Activated CD8-positive, alpha-beta memory T cell treated with anti-CD3 and anti-CD28 coated beads, Interleukin-2, amount 50 U/mL, for 24 hours (primary cell): ENCODE results near the gene ADGRV1.

Experiments used
- DNase-seq: peaks from one replicate; pipeline ENCODE4 v3.0.0-alpha.2; 2020; ENCODE audit errors: extremely low read depth

Gene ADGRV1

DNA sequence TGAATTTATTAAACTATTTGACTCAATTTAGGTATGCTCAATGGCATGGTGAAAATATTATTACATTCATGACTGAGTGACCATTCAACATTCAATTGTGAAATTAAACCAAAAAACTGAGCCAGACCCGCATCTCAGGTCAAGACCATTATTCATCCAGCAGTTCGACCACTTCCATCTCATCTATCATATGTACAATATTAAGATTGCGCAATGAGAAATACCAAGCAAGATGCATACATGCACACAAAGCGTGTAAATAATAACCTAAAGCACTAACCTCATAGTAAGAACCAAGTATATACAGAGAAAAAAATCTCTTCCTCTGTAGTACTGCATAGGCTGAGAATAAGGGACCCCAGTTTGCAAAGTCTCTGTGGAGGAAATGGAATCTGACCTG is 310.2 kb downstream of the ADGRV1 start:
- no peak for DNase-seq

DNA sequence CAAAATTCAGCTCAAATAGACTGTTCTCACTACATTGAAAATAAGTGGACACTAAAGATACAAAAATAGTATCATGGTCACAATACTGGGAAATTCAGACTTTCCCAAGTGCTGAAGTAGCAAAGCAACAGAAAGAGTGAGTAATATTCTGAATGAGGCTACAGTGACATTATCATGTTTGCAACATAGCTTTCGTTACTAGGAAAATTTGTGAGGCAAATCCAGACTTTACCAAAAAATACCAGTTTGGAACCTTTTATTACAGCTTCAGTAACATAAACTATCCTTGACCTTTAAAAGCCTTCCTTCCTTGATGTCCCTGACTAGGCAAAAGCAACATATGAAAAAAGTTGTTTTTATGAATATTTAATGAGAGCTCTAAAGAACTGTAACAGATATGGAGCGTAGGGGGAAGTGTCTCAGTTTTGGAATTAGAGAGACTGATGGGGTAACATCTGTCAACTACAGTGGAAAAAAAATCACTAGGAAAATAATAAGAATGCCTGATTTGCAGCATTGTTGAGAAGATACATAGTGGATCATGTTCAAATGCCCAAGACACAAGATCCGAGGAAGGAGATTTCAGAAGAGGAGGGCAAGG is 312.9 kb downstream of the ADGRV1 start:
- no peak for DNase-seq

DNA sequence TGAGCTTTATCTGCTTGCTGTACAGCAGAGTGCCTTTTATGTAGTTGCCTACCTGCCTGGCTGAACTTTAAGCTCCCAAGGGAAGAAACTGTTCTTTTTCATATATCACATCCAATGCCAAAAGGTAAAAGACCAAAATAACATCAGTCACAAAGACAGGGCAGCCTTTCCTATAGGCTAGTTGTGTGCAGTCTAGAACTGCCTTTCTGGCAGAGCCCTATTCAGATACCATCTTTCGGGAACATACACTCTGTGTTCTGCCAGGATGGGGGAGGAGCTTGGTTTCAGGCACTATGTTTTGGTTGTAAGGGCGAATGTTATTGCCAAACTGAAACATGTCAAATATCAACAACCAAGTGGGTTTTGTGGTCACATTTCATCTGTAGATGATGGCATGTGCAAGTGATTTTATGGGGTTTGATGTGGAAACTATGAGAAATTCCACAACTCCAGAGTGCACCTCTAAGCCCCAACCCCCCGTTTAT is 314.5 kb downstream of the ADGRV1 start:
- no peak for DNase-seq

DNA sequence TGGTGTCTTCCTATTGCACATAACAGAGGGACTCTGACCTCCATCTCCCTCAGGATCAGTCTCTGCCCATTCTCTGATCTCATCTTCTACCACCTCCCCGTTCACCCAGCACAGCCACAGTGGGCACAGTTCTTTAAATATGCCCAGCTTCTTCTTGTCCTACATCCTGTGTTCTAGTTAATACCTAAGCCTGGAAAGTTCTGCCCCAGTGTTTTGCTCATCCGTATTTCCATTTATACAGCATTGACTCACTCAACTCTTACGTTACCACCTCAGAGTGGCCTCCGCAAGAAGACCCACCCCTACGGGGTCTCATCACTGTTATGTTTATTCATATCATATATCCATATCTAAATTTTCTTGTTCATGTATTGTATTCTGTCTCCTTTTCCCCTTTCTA is 315.5 kb downstream of the ADGRV1 start:
- DNase-seq = no peak

DNA sequence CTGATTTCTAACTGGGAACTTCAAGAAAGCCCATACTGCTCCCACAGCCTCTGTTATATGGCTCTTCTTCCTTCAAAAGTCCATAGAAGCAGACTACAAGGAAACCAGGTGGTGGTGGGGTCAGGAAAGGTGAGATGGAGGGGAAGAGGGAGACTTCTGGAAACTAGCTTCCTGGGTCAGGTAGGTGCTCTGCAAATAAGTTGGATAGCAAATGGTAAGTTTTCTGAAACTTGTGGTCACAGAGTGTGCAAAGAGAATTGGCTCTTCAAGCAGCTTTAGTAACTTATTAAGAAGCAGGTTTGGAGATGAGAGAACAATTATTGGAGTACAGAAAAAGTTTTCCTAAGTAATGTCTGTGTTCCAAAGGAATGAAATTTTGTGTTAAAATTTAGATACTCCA is 316.9 kb downstream of the ADGRV1 start:
- DNase-seq = no peak

DNA sequence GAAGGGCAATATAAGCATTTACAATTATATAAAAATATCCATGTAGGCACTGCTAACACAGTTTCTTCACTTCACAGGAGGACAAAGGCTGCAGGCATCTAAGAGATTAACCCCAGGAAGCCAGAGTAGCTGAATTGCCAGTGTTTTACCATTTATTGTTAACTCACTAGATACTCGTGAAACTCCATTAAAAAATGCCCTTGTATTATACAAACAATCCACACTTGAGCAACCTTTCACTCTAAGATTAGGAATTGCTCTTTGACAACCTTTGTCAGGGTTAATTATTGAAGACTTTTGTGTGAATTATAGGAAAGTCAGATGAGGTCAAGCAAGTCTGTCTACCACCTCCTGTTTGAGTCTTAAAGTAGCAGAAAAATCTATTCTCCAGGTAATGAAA is 317.8 kb downstream of the ADGRV1 start:
- no peak for DNase-seq

DNA sequence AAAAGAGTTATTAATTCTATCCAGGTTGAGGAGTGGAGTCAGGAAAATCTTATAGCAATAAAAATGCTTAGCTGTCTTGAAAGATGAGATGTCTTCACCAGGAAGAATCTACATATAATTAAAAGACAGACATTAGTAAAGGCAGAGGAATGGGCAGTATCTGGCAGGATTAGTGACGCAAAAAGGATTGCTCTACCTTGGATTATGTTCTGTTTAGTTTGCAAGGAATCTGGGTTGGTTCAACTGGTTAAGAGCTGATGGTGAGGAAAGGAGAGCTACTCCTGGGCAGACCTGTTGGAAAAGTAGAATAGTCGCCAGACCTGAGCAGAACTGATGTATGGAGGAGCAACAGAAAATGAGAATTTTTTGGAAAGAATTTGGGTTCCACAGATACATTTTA is 318.5 kb downstream of the ADGRV1 start:
- no peak for DNase-seq

DNA sequence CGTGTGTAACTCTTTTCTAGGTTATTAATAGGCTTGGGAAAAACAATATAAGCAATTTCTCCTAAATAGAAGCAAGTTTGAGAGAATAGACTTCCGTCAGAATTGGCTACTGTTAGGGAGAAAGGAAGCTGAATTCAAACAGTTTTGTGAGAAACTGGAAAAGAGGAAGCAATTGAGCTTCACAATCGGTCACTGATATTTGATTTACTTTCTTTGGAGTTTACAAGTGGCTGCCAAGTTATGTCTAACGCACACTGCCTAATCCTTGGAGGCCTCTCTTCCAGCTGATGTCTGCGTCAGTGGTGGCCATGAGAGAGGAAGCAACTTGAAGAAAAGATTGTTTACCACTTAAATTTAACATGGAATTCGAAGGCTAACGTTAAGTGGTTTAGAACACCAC is 319.5 kb downstream of the ADGRV1 start:
- no peak for DNase-seq

DNA sequence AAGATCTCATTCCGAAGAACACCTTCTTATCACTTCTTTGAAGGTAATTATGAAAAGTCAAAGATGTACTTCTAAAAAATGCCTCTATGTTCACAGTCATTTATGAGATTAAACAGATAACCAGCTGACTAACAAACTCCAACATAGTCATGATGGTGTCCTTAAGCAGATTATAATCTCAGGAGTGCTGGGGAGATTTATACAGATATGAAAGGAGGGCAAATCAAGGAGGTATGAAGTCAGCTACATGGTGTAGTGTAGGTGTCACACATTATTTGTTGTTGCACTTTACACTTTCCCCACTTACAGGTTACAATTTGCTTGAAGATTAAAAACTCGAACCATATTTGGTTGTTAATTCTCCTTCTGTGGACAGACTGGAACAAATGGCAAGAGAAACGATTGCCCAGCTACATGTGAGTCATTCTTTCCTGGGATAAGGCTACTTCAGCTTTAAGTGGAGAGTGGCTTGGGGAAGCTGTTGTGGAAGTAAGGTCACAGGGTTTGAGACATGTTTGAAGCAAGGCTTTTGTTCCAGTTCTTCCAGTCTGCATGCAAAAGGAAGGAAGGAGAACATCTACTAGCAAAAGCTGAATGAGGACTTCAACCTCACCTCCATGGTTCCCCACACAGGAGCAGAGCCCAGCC is 320.1 kb downstream of the ADGRV1 start:
- no peak for DNase-seq

DNA sequence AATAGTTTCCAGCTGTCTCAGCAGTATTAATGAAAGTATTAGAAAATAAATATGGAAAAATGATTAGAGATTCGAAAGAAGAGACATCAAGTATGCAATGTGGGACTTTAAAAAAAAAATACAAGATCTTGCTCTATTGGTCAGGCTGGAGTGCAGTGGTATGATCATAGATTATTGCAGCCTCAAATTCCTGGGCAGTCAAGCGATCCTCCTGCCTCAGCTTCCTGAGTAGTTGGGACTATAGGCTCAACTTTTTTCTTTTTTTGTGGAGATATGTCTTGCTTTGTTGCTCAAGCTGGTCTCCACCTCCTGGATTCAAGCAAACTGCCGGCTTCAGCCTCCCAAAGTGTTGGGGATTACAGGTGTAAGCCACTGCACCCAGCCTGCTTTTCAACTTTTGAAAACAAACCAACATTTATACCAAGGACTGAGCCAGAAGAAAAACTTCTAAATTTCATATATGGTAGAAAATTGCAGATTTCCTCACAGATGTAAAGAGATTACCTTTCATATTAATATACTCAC is 323.1 kb downstream of the ADGRV1 start:
- no peak for DNase-seq

DNA sequence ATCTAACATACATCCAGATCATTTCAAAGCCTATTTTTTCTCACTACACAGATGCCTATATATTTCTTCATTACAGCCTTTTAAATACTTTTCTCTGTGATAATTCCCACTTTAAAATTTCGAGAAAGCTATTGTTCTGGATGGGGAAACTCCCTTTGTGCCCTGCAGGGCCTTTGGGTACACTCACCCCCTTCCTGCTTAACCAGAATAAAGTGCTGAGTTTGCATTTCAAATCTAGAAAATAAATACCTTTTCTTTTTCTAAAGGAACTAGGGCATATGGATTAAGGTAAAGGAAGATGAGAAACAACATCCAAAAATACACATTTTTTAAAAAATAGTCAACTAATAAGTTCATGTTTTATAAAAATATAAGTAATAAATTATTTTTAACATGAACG is 323.9 kb downstream of the ADGRV1 start:
- no peak for DNase-seq

DNA sequence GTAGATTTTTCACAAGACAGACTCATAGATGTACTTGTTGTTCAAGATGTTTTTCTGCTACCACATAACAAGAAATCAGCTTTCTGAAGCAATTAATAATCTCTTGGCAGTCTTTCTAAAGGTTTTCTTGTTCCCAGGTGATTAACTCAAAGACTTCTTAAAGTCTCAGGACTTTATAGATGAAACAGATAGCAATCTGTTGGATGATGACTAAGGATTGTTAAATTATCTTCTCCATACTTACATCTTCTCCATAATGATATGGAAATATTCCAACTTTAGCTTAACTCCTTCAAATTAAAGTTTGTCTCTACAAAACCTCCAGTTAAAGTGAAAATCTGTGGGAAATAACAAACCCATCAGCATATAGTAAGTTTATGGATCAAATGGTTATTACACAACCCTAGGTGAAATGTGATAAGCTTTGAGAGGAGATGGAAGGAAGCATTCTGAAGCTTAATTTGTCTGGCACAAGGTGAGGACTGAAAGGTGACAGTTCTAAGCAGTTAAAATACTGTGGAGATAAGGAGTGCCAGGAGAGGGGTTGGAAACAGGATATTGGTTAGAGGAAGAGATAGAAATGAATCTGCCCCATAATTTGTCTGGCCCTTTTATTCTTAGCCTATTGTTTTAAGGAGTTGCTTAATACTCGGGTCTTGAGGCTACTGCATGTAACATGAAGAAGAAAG is 326.7 kb downstream of the ADGRV1 start:
- no peak for DNase-seq

DNA sequence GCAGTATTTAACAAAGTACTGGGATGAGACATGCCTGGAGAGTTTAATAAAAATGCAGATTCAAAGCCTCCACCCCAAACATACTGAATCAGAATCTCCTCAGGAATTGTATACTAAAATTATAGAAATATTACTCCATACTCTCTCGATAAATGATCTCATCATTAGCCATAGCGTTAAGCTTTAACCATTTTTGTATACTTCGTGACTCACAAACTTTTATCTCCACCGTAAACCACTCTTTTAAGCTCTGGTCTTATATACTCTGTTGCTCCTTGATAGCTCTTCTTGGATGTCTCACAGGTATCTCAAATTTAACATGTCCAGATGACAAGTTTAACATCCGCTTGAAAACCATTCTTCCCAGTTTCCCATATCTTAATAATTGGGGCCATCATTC is 327.8 kb downstream of the ADGRV1 start:
- no peak for DNase-seq

DNA sequence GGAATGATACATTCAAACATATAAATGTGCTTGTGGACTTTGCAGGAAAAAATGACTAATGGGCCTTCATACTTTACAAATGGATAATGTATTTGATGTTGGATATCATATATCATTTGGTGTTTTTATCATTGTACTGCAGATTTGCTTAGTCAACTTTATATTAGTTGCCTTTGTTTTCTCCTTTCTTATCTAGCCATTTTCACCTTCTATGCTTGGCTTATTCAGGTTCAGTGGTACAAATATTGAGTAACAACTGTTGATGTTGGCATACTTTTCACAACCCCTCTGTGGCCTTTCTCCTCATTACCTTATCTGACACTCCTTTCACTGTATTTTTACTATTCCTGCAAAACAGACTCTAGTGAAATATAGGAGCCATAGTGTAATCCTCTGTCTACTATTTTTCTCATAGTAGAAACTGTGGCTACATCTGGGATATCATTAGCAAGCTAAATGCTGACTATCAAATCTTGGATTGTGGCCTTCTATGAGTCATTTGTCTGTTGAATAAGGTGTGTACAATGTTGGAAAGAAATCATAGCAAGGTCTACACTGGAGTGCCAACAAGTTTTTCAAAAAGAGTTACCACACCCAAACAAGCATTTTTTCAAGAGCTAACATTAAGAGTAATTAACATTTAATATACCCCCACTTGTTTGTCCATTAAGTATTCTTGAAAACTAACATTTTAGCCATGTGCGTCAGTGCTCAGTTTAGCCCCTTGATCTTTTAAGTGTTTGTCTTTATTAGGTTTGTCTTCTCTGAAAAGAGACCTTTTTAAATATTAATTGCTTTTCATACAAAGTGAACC is 330.1 kb downstream of the ADGRV1 start:
- no peak for DNase-seq

DNA sequence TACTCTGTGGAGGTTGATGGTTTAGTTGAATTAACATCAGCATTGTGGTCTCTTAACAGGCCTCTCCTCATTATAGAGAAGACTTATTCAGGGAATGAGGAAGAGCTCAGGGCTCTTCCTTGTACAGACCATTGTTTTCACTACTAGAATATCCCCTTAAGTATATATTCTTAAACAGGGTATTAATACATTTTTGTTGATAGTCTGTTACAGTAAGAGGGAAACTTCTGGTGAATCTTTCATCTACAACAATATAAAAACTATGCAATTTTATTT is 330.7 kb downstream of the ADGRV1 start:
- no peak for DNase-seq

DNA sequence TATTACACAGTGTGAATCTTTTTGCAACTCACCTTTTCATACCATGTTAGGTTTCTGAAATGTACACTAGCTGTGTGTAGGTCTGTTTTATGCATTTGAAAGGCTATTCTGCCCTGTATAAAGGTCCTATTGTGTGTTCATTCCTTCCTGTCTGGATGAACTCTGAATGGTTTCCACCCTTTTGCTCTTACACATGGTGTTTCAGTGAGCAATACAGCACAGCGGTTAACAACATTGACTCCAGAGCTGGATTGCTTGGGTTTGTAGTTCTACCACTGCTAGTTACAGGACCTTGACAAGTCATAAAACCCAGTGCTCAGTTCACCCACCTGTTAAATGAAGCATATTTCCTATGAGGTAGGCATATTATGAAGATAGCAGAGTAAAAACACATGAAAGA is 331.6 kb downstream of the ADGRV1 start:
- DNase-seq = no peak

DNA sequence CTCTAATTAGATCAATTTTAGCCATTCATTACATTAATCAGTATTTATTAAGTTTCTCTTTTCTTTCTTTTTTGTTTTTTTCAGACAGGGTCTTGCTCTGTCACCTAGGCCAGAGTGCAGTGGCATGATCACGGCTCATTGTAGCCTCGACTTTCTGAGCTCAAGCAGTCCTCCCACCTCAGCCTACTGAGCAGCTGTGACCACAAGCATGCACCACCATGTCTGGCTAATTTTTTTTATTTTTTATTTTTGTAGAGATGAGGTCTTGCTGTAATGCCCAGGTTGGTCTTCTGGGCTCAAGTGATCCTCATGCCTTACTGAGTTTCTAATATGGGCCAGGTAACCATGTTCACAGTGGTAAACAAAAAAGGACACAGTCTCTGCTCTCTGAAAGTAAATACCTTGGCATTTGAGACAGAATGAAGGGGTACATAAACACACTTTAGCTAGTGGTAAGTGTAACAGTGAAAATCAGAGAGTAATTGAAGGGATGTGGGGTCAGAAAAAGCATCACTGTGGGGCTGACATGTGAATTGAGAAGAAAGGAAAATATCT is 336.3 kb downstream of the ADGRV1 start:
- no peak for DNase-seq

DNA sequence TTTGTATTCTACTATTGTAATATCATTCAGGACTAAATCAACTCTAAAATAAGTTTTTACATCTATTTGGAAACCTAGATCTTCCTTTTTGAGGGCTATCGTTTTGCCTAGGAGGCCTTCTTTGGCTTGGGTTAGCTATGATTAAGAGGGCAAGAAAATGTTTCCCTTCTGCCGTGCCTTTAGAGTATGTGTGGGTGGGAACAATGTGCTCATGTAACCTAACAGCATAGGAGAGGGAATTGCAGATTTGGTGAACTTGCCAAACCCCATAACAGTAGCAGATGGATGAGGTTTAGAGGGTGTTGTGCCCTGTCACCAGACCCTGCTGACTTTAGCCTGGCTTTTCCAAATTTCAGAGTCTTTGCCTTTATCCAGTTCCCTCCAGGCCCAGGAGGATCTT is 339.0 kb downstream of the ADGRV1 start:
- DNase-seq = no peak

DNA sequence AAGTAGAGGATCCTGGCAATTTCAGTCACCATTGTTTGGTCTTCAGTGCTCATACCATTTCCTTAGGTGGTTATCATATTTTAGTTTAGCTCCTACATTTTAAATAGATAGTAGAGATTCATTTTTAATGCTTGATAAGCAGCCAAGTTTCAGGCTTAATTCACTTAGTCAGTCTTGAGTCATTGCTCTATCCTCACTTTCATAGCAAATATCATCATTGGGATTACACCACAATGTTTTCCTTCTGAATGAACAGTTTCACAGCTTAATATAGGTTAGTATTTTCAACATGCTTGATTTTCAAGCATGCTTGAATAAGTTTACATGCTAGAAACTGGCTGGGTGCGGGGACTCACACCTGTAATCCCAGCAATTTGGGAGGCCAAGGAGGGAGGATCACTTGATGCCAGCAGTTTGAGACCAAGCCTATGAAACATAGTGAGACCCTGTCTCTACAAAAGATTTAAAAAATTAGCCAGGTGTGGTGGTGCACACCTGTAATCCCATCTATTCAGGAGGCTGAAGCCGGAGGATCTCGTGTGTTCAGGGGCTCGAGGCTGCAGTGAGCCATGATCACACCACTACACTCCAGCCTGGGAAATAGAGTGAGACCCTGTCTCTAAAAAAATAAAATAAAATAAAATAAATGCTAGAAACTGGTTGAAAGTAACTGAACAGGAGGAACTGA is 339.9 kb downstream of the ADGRV1 start:
- DNase-seq = no peak

DNA sequence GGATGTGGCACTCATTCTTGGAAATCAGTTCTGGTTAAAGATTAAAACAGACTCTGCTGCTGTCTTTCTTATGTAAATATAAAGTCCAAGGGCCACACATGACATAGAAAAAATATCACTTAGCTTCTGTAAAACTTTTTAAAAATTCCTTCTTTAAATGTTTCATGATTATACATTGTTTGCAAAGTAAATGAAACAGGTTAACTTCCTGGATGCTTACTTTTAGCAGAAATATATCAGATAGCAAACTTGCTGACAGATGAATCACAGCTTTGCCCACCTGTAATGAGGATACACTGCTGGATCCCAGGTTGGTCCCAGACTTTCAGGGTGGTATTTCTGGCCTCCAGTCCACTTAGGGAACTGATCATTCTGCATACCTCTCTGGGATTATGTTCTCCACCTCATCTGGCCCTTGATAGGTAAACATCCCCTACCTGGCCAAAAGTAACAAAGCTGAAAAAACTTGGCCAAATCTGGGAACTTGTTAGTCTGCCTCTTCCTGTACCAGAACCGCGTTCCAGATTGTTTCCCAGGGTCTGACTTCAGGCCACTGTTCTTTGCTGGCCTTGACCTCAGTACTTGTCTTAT is 340.5 kb downstream of the ADGRV1 start:
- DNase-seq = no peak

DNA sequence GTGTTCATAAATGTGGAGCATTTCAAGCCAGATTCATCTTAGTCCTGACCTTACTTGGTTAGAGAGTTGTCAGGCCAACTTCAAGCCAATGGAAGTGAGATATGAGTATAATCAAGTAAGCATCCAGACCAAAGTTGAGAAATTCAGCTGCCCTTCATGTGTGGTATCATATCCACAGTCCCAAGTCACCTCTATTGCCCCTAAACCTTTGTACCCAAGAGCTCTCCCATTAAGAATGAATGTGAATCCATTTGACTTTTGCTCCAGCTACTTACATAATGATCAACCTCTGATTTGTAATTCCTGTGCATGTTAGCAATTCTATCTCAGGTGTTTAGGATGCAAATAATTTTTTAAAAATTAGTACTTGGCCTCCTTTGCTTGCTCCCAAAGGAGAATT is 342.7 kb downstream of the ADGRV1 start:
- no peak for DNase-seq
